Mucosa of descending colon (tissue), 3 donors: Measurements from ENCODE around the gene SCUBE3. TPM values are rescaled to one million over a fixed set of nuclear protein-coding genes. Genes with fewer than 3 reads are reported as not detected.

ENCODE experiments used
- ATAC-seq: fragments of 200-7000 bp; cut with Tn5 transposase; one replicate; pipeline ENCODE4 v1.9.1; 2020; ENCODE audit warnings: mild to moderate bottlenecking, moderate library complexity
- DNase-seq, 3 donors: peaks; one replicate each; pipeline ENCODE4 v3.0.0-alpha.2; 2020
- H3K36me3 ChIP-seq: fragments of 200-600 bp; one replicate; pipeline ENCODE4 v1.8.0; 2021; ENCODE audit warnings: low read depth, mild to moderate bottlenecking
- H3K4me1 ChIP-seq: fragments of 200-600 bp; one replicate; pipeline ENCODE4 v1.8.0; 2021; ENCODE audit warnings: low read depth, mild to moderate bottlenecking
- H3K4me3 ChIP-seq: fragments of 200-600 bp; one replicate; pipeline ENCODE4 v1.8.0; 2021; ENCODE audit warnings: mild to moderate bottlenecking
- H3K9me3 ChIP-seq: fragments of 200-600 bp; one replicate; pipeline ENCODE4 v1.8.0; 2021; ENCODE audit warnings: mild to moderate bottlenecking
- intact Hi-C, 2 donors: fragments of 100-400 bp; cut with DNase I in 1 of 2; cut with micrococcal nuclease in 1 of 2; formaldehyde crosslinking; loops; one replicate each; pipeline versions ENCODE4 v1.11.0 to v1.11.1; 2022; cut with DNase I, micrococcal nuclease
- total RNA-seq, 3 donors: library from RNA; stranded (reverse); fragmentation: NEBNext Ultra II Directional in 2 of 3; extraction: Animal tissue kit (Norgen Biotek cat#: 25700) in 2 of 3; gene quantifications; one replicate each; pipeline versions ENCODE4 v1.2.1 to v1.2.4, GENCODE V29; 2021 to 2023
- TF ChIP-seq, protein P1 (sequence below): fragments of 200-600 bp; IDR thresholded peaks from one replicate; pipeline ENCODE4 v1.8.0; 2022; ENCODE audit warnings: antibody characterized with exemption, mild to moderate bottlenecking
- donor health status: DM: no; HTN: no; CAD: no; lungs with moderate emphysema.
- donor health status: DM: no; HTN: no; CAD: no.
- donor health status: DM: no; HTN: yes; CAD: no.

Gene SCUBE3
- total RNA-seq, 3 donors from 2014 or later = 0.14 to 11.6 (median 0.26) TPM

DNA sequence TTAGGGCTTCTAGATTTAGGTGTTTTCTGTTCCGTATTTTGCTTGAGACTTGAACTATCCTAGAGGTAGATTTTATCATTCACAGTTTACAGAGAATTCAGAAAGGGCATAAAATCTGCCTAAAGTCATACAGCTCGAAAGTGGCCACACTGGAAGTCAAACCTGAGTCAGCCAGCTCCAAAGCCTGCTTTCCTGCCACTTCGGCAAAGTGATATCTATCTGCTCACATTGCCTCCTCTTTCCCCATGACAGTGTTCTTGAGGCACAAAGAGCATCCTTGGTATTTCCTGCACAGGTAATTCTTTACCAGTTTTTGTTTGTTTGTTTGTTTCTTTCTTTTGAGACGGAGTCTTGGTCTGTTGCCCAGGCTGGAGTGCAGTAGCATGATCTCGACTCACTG, 19.4 kb upstream of the SCUBE3 start:
- TF ChIP-seq, protein P1, sequence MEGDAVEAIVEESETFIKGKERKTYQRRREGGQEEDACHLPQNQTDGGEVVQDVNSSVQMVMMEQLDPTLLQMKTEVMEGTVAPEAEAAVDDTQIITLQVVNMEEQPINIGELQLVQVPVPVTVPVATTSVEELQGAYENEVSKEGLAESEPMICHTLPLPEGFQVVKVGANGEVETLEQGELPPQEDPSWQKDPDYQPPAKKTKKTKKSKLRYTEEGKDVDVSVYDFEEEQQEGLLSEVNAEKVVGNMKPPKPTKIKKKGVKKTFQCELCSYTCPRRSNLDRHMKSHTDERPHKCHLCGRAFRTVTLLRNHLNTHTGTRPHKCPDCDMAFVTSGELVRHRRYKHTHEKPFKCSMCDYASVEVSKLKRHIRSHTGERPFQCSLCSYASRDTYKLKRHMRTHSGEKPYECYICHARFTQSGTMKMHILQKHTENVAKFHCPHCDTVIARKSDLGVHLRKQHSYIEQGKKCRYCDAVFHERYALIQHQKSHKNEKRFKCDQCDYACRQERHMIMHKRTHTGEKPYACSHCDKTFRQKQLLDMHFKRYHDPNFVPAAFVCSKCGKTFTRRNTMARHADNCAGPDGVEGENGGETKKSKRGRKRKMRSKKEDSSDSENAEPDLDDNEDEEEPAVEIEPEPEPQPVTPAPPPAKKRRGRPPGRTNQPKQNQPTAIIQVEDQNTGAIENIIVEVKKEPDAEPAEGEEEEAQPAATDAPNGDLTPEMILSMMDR = no peak
- no peak overlapping the region for H3K4me3 ChIP-seq
- intact Hi-C loops = no loop called here
- ATAC-seq (no peak), DNase-seq (no peak)
- H3K9me3 ChIP-seq = no peaks in the 10 kb centered on the region
- no peaks in the 10 kb centered on the region for H3K4me1 ChIP-seq
- no peaks in the 10 kb centered on the region for H3K36me3 ChIP-seq

DNA sequence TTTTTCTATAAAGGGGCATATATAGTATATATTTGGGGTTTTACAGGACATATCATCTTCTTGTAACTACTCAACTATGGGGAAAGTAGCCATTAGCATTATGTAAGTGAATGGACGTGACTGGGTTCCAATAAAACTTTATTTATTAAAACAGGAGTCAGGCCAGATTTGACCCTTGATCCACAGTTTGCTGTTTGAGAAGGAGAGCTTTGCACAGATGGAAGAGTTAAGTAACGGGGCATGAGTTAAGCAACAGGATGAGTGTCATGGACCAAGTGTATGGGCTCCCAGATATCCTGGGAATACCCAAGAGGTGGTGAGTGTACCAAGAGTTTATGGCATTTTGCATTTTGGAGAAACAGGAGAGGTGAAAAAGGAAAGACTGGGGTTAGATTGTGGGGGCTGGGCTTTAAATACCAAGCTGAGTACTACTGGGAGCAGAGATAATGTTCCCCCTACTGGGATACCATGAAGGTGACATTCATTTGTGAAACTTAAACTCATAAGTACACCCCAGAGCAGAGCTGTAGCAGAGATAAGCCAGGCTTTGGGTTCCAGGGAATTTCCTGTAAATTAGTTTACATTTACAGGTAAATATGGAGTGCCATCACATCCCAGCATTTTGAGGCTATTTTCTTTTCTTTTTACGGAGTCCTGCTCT, 18.5 kb upstream of the SCUBE3 start:
- no peak overlapping the region for H3K4me3 ChIP-seq
- no peak for DNase-seq
- no peaks in the 10 kb centered on the region for H3K36me3 ChIP-seq
- H3K9me3 ChIP-seq = no peaks in the 10 kb centered on the region
- H3K4me1 ChIP-seq = no peaks in the 10 kb centered on the region
- ATAC-seq = no peak
- TF ChIP-seq, protein P1 = no peak
- intact Hi-C loops = no loop called here

DNA sequence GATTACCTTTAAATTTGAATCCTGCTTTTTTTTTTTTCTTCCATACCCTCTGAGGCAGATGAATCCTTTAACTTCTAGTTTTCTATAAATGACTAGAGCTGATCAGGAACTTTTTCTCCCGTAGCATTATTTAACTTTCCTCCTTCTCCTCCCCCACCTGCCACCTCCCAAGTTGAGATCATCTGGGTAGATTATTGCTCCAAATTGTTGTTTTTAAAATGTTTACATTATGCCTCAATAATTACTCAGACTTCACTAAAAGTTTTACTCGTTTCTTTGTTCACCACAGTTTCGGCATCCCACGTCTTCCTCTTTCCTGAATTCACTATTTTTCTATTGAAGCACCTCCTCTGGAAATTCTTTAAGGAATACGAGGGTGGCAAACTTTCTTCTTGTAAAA, 16.6 kb upstream of the SCUBE3 start:
- ATAC-seq (no peak), DNase-seq (no peak)
- Histone ChIP-seq H3K4me3 (no peak overlapping the region), H3K36me3 (no peaks in the 10 kb centered on the region), H3K4me1 (no peaks in the 10 kb centered on the region), H3K9me3 (no peaks in the 10 kb centered on the region)
- intact Hi-C loops = no loop called here
- TF ChIP-seq, protein P1 = no peak

DNA sequence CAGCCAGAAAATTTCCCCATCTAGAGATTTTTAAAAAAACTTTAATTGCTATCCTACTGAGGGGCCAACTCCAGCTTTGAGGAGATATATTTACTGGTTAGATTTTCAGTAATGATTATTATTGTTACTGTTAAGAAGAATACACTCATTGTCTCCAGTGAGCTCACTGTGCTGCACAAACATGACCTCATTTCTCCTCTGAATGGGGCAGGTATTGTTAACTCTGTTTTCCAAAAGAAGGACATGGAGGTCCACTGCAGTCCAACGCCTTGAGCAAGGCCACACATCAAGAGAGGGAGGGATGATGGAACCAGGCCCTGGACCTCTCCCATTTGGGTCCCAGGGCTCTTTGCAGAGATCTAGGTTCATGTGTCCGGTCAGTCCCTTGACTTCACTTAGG, 13.9 kb upstream of the SCUBE3 start:
- H3K9me3 ChIP-seq = no peaks in the 10 kb centered on the region
- no peak for DNase-seq
- intact Hi-C loops = loop anchor here (10.0 kb wide), 1 partner anchor 55 kb away; the partner anchor contains the start of gene TCP11 (in 2 of the 2)
- H3K4me3 ChIP-seq = no peak overlapping the region
- TF ChIP-seq, protein P1 = no peak
- ATAC-seq = no peak
- no peaks in the 10 kb centered on the region for H3K4me1 ChIP-seq
- no peaks in the 10 kb centered on the region for H3K36me3 ChIP-seq

DNA sequence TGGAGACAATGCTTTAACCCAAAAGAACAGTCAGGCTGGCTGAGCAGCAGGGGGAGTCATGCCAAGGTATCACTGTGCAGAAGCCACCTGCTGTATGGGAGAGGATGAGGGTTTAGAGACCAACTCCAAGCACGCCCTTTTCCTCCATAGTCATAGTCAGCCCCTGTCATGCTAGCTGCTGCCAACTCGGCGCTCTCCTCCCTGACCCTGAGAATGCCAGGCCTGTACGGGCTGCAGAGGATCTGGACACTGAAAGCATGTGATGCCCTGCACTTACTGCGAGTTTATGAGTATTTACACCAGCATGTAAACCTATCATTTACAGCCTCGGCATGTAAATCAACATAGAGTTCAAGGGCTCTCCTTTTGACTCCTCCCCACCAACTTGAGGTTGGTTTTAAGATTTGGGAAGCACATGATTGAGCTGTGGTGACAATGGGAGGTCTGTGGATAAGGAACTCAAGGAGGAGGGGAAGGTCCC, 11.7 kb upstream of the SCUBE3 start:
- TF ChIP-seq, protein P1 = no peak
- peak in 2 of 3 donors; percentile 7 to 37 for DNase-seq

More for the DNA sequence above, 11.7 kb upstream of the SCUBE3 start:
- ATAC-seq = peak; percentile 74
- no peaks in the 10 kb centered on the region for H3K36me3 ChIP-seq
- no peak overlapping the region for H3K4me3 ChIP-seq
- no peaks in the 10 kb centered on the region for H3K4me1 ChIP-seq
- H3K9me3 ChIP-seq = no peaks in the 10 kb centered on the region
- intact Hi-C loops = loop anchor here (10.0 kb wide), 1 partner anchor 57 kb away; the partner anchor contains the start of gene TCP11 (in 2 of the 2)
